Caco-2 (cell line): Measurements from ENCODE around the gene UNCX. TPM values are rescaled to one million over a fixed set of nuclear protein-coding genes. Genes with fewer than 3 reads are reported as not detected.

Source experiments
- BruUV-seq: library from RNA; stranded (reverse); fragments of 400-500 nt; replicated peaks from 2 replicates; lab custom pipeline; 2021; lab: Mats Ljungman, UMichigan
- CTCF ChIA-PET: fragments of 300-600 bp; sonication (Branson Sonifier 250); formaldehyde crosslinking; loops from one replicate; lab custom pipeline; 2022; ENCODE audit warnings: antibody characterized with exemption; lab: Charles Lee
- POLR2A ChIA-PET: fragments of 300-600 bp; sonication (Branson Sonifier 250); formaldehyde crosslinking; loops from one replicate; lab custom pipeline; 2022; ENCODE audit warnings: antibody characterized with exemption; lab: Charles Lee
- DNase-seq, 2 experiments: peaks; one replicate each; pipeline versions ENCODE4 v3.0.0 to v3.0.0-alpha.2; 2020 to 2022
- H3K27me3 ChIP-seq: replicated peaks from 2 replicates; pipeline ENCODE4 v1.6.0; 2011; ENCODE audit warnings: low read length; ENCODE audit not compliant: control insufficient read depth, insufficient read depth
- H3K36me3 ChIP-seq: 2 replicates; pipeline ENCODE4 v1.5.1; 2011; ENCODE audit warnings: low read length; ENCODE audit not compliant: control insufficient read depth, insufficient read depth
- H3K4me1 ChIP-seq: fragments of 250-450 bp; sonication (Bioruptor Pico); 2 replicates; pipeline ENCODE4 v1.5.1; 2020; ENCODE audit warnings: mild to moderate bottlenecking
- H3K4me3 ChIP-seq: 2 replicates; pipeline ENCODE4 v1.5.1; 2011; ENCODE audit warnings: low read depth, mild to moderate bottlenecking, control low read depth, low read length
- H3K9me3 ChIP-seq: fragments of 250-450 bp; sonication (Bioruptor Pico); 2 replicates; pipeline ENCODE4 v1.5.1; 2020; ENCODE audit warnings: mild to moderate bottlenecking, moderate library complexity
- H3K27ac Mint-ChIP-seq: one replicate; pipeline ENCODE4 v1.8.0; 2022; ENCODE audit warnings: mixed read lengths; ENCODE audit not compliant: unreplicated experiment
- H3K27me3 Mint-ChIP-seq: one replicate; pipeline ENCODE4 v1.8.0; 2022; ENCODE audit warnings: mixed read lengths; ENCODE audit not compliant: insufficient read depth, unreplicated experiment
- H3K36me3 Mint-ChIP-seq: one replicate; pipeline ENCODE4 v1.8.0; 2022; ENCODE audit warnings: mild to moderate bottlenecking, mixed read lengths; ENCODE audit not compliant: insufficient read depth, unreplicated experiment
- H3K4me1 Mint-ChIP-seq: one replicate; pipeline ENCODE4 v1.8.0; 2022; ENCODE audit warnings: low read depth, mixed read lengths; ENCODE audit not compliant: unreplicated experiment
- H3K4me3 Mint-ChIP-seq: one replicate; pipeline ENCODE4 v1.8.0; 2022; ENCODE audit warnings: mild to moderate bottlenecking, moderate library complexity, mixed read lengths; ENCODE audit not compliant: unreplicated experiment
- H3K9me3 Mint-ChIP-seq: one replicate; pipeline ENCODE4 v1.8.0; 2022; ENCODE audit warnings: mixed read lengths; ENCODE audit not compliant: unreplicated experiment
- CTCF ChIP-seq, 2 experiments: fragments of 200-600 bp in 1 of 2; IDR thresholded peaks; 1 replicate in 1 of 2; 2 replicates in 1 of 2; pipeline versions ENCODE4 v1.5.1 to v1.8.0; 2011 to 2022; ENCODE audit warnings: antibody characterized with exemption in 1 of 2, control low read depth in 1 of 2, inconsistent platforms in 1 of 2, low read depth in 1 of 2, low read length in 1 of 2, mild to moderate bottlenecking in 1 of 2, moderate library complexity in 1 of 2; ENCODE audit not compliant: insufficient read depth in 1 of 2, severe bottlenecking in 1 of 2, unreplicated experiment in 1 of 2
- intact Hi-C: fragments of 100-400 bp; cut with micrococcal nuclease; formaldehyde crosslinking; loops from one replicate; pipeline ENCODE4 v1.10.0; 2022; ENCODE audit not compliant: unreplicated experiment
- total RNA-seq: library from RNA; stranded (reverse); gene quantifications from 2 replicates; pipeline ENCODE4 v1.2.3, GENCODE V29; 2022

The UNCX gene
- total RNA-seq, 1 experiment from 2014 or later = not detected

GRCh38 chr7:1274876-1275375 lies 42.3 kb downstream of the UNCX start:
- H3K27me3 ChIP-seq = no peaks in the 10 kb centered on the region
- BruUV-seq = no TSS peak
- TF ChIP-seq CTCF (IDR thresholded peaks at IDR 0.05; ENCODE audit: insufficient read depth in 1 of 2, low read depth in 1 of 2, low read length in 1 of 2, severe bottlenecking in 1 of 2, unreplicated experiment in 1 of 2) = no peak
- H3K4me3 ChIP-seq = no peak overlapping the region
- H3K4me1 ChIP-seq = no peaks in the 10 kb centered on the region
- Mint-ChIP-seq H3K36me3 (no peaks in the 10 kb centered on the region), H3K4me3 (no peak overlapping the region), H3K27ac (no peak overlapping the region), H3K9me3 (no peaks in the 10 kb centered on the region), H3K27me3 (peaks cover 6% of the 10 kb centered on the region), H3K4me1 (no peaks in the 10 kb centered on the region)
- H3K36me3 ChIP-seq = no peaks in the 10 kb centered on the region
- intact Hi-C loops = no loop called here
- CTCF ChIA-PET = no interaction called here
- POLR2A ChIA-PET = no interaction called here
- DNase-seq = no peak
- peaks cover 4% of the 10 kb centered on the region; the same call in 1 of the 2 replicates for H3K9me3 ChIP-seq

GRCh38 chr7:1275451-1276381 lies 43.0 kb downstream of the UNCX start:
- no TSS peak for BruUV-seq
- H3K4me1 Mint-ChIP-seq = no peaks in the 10 kb centered on the region
- POLR2A ChIA-PET = no interaction called here

More at GRCh38 chr7:1275451-1276381, 43.0 kb downstream of the UNCX start:
- peaks cover 6% of the 10 kb centered on the region for H3K27me3 Mint-ChIP-seq
- CTCF ChIA-PET = no interaction called here
- intact Hi-C loops = no loop called here
- Histone ChIP-seq H3K36me3 (no peaks in the 10 kb centered on the region), H3K4me3 (no peak overlapping the region), H3K4me1 (no peaks in the 10 kb centered on the region), H3K27me3 (no peaks in the 10 kb centered on the region), H3K9me3 (peaks cover 3% of the 10 kb centered on the region; the same call in 1 of the 2 replicates)
- H3K27ac Mint-ChIP-seq = no peak overlapping the region
- no peaks in the 10 kb centered on the region for H3K9me3 Mint-ChIP-seq
- DNase-seq = no peak
- no peaks in the 10 kb centered on the region for H3K36me3 Mint-ChIP-seq
- no peak overlapping the region for H3K4me3 Mint-ChIP-seq
- TF ChIP-seq CTCF (IDR thresholded peaks at IDR 0.05; ENCODE audit: insufficient read depth in 1 of 2, low read depth in 1 of 2, low read length in 1 of 2, severe bottlenecking in 1 of 2, unreplicated experiment in 1 of 2) = no peak
